ENCODE data around the gene SH3D21.

SH3D21 gene

DNA sequence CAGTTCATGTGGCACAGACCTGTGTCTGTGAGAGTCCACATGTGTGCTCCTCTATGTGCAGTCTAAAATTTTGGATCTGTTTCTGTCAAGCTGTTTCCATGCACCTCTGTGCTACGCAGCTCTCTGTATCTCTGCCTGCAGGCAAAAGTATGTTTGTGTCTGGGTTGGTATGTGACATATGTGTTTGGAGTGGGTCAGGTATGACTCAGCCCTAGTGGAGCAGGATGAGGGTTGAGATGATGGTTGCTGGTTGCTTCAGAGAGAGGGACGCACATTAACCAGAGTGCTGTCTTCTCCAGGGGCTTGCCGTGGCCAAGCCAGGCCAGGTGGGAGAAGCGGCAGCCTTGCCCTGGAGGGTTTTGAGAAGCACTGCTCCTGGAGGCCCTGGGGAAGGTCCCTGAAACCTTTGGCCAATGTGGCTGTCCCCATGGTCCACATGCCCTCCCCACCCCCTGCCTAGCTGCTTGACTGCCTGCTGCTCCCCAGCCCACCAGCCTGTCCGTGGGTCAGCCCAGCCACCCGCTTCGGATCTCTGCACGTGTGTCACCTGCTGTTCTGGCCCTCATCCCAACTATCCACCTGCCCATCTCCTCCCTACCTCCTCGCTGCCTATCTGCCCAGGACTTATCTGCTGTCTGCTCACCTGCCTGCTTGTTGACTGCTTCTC, 21.4 kb downstream of the SH3D21 start:
- no peak for DNase-seq (ENCODE audit: low read depth, low spot score)
- H3K27ac ChIP-seq: no peak overlapping the region

DNA sequence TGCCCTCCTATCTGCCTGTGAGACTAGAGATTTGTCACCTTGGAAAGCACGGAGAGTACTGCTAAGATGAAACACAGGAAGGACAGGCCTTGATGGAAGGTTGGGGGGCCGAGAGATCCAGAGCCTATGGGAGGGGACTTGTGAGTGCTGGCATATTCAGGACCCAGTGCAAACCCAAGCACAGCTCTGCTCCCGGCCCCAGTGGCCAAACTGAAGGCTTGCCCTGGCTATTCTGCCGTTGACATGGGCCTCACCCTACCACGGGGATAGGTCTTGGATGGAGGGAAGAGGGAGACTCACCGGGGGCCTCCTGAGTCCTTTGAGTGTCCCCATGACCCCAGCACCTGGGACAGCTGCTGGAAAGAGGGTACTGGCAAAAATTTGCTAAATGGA, 21.9 kb downstream of the SH3D21 start:
- no peak overlapping the region for H3K27ac ChIP-seq
- no peak for DNase-seq (ENCODE audit: low read depth, low spot score)

DNA sequence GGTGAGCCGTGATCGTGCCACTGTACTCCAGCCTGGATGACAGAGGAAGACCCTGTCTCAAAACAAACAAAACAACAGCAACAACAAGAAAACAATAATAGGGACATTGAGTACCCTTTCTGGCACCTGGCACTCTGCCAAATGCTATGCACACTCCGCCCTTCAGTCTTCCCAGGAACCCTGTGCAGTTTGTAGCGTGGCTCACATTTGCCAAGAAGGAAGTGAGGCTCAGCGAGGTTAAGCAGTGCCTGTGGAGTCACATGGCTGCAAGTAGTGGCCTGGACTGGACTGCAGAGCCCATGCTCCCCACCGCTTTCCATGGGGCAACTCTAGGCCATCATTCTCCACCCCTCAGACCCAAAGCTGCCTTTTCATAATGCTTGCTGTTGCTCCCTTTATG, 22.5 kb downstream of the SH3D21 start:
- DNase-seq (ENCODE audit: low read depth, low spot score): no peak
- no peak overlapping the region for H3K27ac ChIP-seq

- H3K27ac ChIP-seq: no peak overlapping the region
- DNase-seq (ENCODE audit: low read depth, low spot score): no peak
These were observed 23.6 kb downstream of the SH3D21 start for GRCh38 chr1:36329817-36330216.

DNA sequence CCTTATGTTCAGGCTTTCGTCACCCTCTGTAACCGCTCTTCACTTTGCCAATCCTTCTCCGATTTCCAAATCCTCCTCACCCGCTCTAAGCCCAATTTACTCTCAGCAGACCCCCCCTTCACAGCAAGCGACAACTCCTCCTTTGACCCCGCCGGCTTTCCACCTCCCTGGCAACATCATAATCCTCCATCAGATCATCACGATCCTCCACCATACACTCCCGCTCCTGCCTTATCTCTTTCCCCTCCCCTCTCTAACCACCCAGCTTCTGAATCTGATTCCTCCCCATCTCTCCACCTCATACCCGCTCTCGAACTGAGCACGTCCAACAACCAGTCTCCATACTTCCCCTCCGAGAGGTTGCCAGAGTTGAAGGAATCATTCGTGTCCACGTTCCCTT, 24.8 kb downstream of the SH3D21 start:
- H3K27ac ChIP-seq: no peak overlapping the region
- no peak for DNase-seq (ENCODE audit: low read depth, low spot score)

- no peak for DNase-seq (ENCODE audit: low read depth, low spot score)
- no peak overlapping the region for H3K27ac ChIP-seq
These were observed 31.7 kb downstream of the SH3D21 start for GRCh38 chr1:36337830-36338229.

DNA sequence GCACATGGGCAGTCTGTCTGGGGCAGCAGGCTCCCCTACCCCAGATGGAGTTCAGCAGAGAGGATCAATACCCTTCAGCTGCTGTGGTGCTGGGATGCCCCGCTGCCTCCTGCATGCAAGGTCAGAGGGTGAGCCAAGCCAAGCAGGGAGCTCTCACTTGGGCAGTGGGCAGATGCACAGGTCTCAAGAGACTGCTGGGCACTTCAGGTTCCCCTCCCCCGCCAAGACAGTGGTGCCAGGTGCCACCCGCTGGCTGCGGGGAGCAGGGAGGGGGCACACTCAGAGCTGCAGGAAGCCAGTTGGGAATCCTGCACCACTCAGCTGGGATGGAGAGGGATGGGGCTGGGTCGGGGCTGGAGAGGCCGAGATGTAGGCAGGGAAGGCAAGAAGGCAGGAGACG, 33.0 kb downstream of the SH3D21 start:
- H3K27ac ChIP-seq: no peak overlapping the region
- DNase-seq (ENCODE audit: low read depth, low spot score): no peak

DNA sequence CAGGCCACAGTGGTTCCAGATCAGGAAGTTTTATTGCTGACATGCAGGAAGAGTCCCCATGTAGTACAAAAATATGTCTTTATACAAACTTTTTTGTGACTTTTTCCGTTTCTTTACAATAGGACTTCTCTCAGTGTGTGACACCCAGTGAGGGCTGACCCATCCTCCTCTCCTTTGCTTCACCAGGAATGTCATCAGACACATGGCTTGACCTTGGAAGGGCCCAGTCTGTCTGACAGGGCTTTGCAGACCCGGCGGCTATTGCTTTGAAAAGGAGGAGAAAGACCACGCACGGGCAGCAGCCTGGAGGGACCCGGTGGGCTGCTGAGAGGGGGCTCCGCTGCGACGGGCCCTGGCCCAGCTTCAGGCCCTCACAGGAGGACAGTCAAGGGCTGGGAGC, 33.4 kb downstream of the SH3D21 start:
- no peak overlapping the region for H3K27ac ChIP-seq
- DNase-seq (ENCODE audit: low read depth, low spot score): no peak

DNA sequence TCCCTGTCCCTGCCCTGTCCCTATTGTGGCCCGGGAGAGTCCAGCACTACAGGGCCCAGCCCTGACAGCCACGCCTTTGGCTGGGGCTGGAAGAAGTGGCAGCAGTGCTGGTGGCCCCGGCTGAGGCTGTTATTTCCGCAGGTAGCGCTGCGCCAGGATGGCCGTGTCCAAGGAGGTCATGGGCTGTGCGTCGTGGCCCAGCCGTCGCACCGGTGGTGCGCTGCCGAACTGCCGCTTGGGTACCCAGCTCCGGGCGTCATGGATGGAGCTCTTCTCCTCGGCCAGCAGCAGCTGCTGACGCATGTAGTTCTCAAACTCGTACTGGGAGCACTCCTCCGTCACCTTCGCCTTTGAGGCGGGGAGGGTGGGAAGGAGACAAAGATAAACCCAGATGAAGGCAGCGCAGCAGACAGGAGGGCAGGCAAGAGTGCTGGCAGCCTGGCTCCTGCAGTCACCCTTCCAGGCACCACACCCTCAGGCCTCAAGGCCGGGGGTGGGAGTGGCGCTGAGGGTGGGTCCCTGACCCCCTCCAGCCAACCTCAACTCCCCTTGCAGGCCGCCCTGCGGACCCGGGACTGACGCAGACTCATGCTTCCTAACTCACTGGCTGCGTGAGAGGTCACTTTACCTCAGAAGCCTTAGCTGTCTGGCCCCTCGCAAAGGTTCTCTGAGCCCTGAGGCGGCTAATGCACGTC, 35.6 kb downstream of the SH3D21 start:
- no peak overlapping the region for H3K27ac ChIP-seq
- no peak for DNase-seq (ENCODE audit: low read depth, low spot score)

- H3K27ac ChIP-seq: peak overlapping the region; percentile 63
- no peak for DNase-seq (ENCODE audit: low read depth, low spot score)
These were observed 36.4 kb downstream of the SH3D21 start for GRCh38 chr1:36342426-36343185.

GRCh38 chr1:36343651-36344394, 37.7 kb downstream of the SH3D21 start:
- DNase-seq (ENCODE audit: low read depth, low spot score): no peak
- peak overlapping the region; percentile 63 for H3K27ac ChIP-seq

DNA sequence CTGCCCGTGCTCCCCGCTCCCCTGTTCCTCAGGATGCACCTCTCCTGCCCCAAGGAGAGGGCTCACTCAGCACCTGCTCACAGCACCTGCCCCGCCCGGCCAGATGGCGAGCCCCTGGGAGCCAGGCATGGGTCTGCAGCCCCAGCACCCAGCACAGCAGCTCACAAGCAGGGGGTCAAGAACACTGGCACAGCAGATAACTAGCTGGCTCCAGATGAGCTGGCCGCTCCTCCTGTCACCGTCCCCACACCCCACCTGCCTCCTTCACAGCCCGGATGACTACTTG, 38.2 kb downstream of the SH3D21 start:
- no peak for DNase-seq (ENCODE audit: low read depth, low spot score)

GRCh38 chr1:36345353-36345752, 39.2 kb downstream of the SH3D21 start:
- H3K27ac ChIP-seq: no peak overlapping the region
- no peak for DNase-seq (ENCODE audit: low read depth, low spot score)

More for the DNA sequence above, 38.2 kb downstream of the SH3D21 start:
- no peak overlapping the region for H3K27ac ChIP-seq

DNA sequence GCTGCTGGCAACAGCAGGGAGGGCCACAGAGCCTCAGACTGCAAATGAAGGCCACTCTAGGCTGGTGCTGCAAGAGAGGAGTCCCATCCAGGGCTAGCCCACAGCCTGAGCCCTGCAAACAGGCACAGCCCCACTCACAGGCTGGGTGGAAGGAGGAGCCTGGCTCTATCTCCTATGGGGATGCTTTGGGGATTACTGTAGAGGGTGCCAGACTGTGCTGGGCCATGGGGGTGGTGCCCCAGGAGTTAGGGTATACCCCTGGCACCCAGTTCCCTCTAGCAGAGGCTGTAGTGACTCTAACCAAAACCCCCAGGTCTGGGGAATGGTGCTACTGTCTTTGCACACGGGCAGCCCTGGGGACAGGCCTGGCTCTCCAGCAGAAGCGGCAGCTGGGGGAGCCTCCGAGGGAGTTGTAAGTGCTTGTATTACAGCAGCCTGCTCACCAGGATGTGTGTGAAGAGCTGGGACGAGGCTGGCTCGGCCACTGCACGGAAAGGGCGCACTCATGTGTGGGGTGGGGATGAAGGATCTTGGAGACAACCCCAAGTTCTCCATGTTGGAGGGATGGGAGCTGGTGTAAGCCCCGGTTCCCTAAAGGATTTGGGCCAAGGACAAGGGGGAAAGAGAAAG, 40.7 kb downstream of the SH3D21 start:
- no peak overlapping the region for H3K27ac ChIP-seq
- DNase-seq (ENCODE audit: low read depth, low spot score): no peak

DNA sequence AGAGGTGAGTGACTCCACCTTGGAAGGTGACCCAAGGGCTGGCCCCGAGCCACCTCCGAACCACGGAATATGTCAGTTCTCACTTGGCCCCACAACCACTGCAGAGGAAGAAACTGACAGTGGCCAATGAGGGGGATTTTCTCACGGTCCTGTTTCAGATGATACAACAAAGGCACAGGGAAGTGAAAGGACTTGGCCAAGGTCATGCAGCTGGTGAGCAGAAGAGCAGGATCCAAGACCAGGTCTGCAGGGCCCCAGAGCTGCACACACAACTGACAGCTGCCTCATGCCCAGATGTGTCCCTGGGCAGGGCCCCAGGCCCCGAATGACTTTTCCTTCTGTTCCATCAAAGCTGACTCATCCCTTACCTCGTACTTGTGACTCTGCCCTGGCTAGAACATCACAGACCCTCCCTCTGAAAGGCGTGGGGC, 43.1 kb downstream of the SH3D21 start:
- DNase-seq (ENCODE audit: low read depth, low spot score): no peak

GRCh38 chr1:36349839-36350238, 43.7 kb downstream of the SH3D21 start:
- DNase-seq (ENCODE audit: low read depth, low spot score): no peak
- peak overlapping the region; percentile 95 for H3K27ac ChIP-seq

More for the DNA sequence above, 43.1 kb downstream of the SH3D21 start:
- H3K27ac ChIP-seq: peak overlapping the region; percentile 95

GRCh38 chr1:36350659-36351226, 44.6 kb downstream of the SH3D21 start:
- DNase-seq (ENCODE audit: low read depth, low spot score): no peak
- peak overlapping the region; percentile 95 for H3K27ac ChIP-seq

DNA sequence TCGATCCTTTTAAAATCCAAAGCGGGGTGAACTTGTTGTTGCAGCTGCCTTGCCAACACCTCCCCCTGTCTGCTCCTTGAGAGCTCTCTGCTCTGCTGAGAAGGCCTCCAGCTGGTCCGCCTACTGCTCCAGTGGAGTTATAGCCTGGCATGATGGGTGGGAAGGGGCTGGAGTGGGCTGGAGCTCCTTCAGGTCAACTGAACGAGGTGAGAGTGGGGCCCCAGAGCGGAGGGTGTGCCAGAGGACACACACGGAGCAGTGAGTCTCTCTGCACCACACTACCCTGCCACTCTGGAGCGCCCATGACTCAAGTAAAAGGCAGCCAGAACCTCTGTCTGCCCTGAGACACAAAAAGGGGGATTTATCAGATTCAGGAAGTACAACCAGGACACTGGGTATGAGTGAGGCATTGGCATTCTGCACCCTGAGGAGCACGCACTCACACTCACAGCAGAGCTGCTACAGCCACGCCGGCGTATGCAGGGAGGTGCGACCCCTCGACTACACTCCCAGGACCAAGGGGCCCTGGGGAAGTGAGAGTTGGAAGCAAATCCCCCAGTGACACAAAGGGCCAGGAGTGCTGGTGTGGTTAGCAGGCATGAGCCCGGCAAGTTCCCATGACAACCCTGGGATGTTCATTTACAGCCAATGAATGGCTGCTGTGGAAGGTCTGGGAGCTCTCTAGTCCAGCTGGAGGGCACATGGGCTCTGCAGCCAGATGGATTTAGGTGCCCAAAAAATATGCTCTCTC, 45.2 kb downstream of the SH3D21 start:
- DNase-seq (ENCODE audit: low read depth, low spot score): no peak
- H3K27ac ChIP-seq: peak overlapping the region; percentile 95
